HepG2 (cell line): ENCODE data around the gene GUCY1A2. TPM values are rescaled to one million over a fixed set of nuclear protein-coding genes. Genes with fewer than 3 reads are reported as not detected.

Source experiments
- ATAC-seq: fragments of 200-7000 bp; cut with Tn5 transposase; 3 replicates; pipeline ENCODE4 v1.9.1; 2020; ENCODE audit warnings: mild to moderate bottlenecking, moderate library complexity
- BruUV-seq: library from RNA; stranded (reverse); fragments of 400-500 nt; replicated peaks from 2 replicates; lab custom pipeline; 2021; lab: Mats Ljungman, UMichigan
- CTCF ChIA-PET: fragments of 300-600 bp; formaldehyde crosslinking; extraction: SDS; loops from one replicate; lab custom pipeline; 2021; ENCODE audit warnings: low total read pairs, inconsistent platforms, low intra/inter-chr PET ratio; lab: Yijun Ruan, JAX
- POLR2A ChIA-PET: fragments of 350-600 bp; sonication (Branson Sonifier 250); formaldehyde crosslinking; loops from one replicate; lab custom pipeline; 2020; ENCODE audit warnings: antibody characterized with exemption, inconsistent platforms; lab: Yijun Ruan, JAX
- DNase-seq: peaks from one replicate; pipeline ENCODE4 v3.0.0-alpha.2; 2015; ENCODE audit warnings: low spot score
- FAIRE-seq: peaks from 3 replicates; lab custom pipeline; 2011; peaks lifted over from hg19 to GRCh38; lab: Jason Lieb, UNC
- H2AFZ ChIP-seq: one replicate; pipeline ENCODE4 v1.6.1; 2011; ENCODE audit warnings: low read length, inconsistent platforms
- H3K27ac ChIP-seq: fragments of 300-600 bp; 3 replicates; pipeline ENCODE4 v1.8.0; 2011; ENCODE audit warnings: mixed run types, mild to moderate bottlenecking, mixed read lengths, low read length, inconsistent platforms; ENCODE audit not compliant: insufficient read depth; ENCODE audit errors: extremely low read length
- H3K27me3 ChIP-seq, 2 experiments: fragments of 200-600 bp in 1 of 2; 2 replicates in 1 of 2; 3 replicates in 1 of 2; pipeline versions ENCODE4 v1.6.0 to v1.8.0; 2011; ENCODE audit warnings: low read length in 2 of 2, mild to moderate bottlenecking in 2 of 2, moderate library complexity in 2 of 2, inconsistent platforms in 1 of 2; ENCODE audit not compliant: insufficient read depth in 2 of 2, control insufficient read depth in 1 of 2
- H3K36me3 ChIP-seq, 2 experiments: fragments of 200-600 bp in 1 of 2; replicated peaks in 1 of 2; 2 replicates in 1 of 2; 3 replicates in 1 of 2; pipeline versions ENCODE4 v1.5.1 to v1.8.0; 2011; ENCODE audit warnings: low read length in 2 of 2, inconsistent platforms in 1 of 2; ENCODE audit not compliant: insufficient read depth in 2 of 2, control insufficient read depth in 1 of 2
- H3K4me1 ChIP-seq: 2 replicates; pipeline ENCODE4 v1.5.1; 2012; ENCODE audit warnings: low read length, inconsistent platforms; ENCODE audit not compliant: insufficient read depth
- H3K4me2 ChIP-seq: 2 replicates; pipeline ENCODE4 v1.6.0; 2011; ENCODE audit warnings: low read depth, low read length, inconsistent platforms
- H3K4me3 ChIP-seq, 3 experiments: fragments of 200-600 bp in 1 of 3; sonication (generic), shearing (Covaris generic) in 1 of 3; replicated peaks in 1 of 3; 2 replicates each; pipeline ENCODE4 v1.5.1; 2011 to 2016; ENCODE audit warnings: low read length in 3 of 3, inconsistent platforms in 2 of 3, low read depth in 2 of 3, mild to moderate bottlenecking in 2 of 3, control low read depth in 1 of 3, mixed read lengths in 1 of 3; ENCODE audit not compliant: insufficient read depth in 1 of 3
- H3K79me2 ChIP-seq: one replicate; pipeline ENCODE4 v1.6.1; 2011; ENCODE audit warnings: low read length, inconsistent platforms; ENCODE audit not compliant: insufficient read depth
- H3K9ac ChIP-seq: 2 replicates; pipeline ENCODE4 v1.6.0; 2011; ENCODE audit warnings: mild to moderate bottlenecking, low read depth, low read length, inconsistent platforms; ENCODE audit not compliant: insufficient read depth
- H3K9me3 ChIP-seq: 2 replicates; pipeline ENCODE4 v1.5.1; 2012; ENCODE audit warnings: mild to moderate bottlenecking, low read length
- H4K20me1 ChIP-seq: 2 replicates; pipeline ENCODE4 v1.6.0; 2011; ENCODE audit warnings: inconsistent platforms, mild to moderate bottlenecking, low read length, moderate library complexity; ENCODE audit not compliant: insufficient read depth
- EEA1 ChIP-seq: sonication (generic); formaldehyde crosslinking; IDR thresholded peaks from 2 replicates; pipeline ENCODE4 v1.5.1; 2020; ENCODE audit warnings: mild to moderate bottlenecking, missing genetic modification reagents, borderline replicate concordance
- JUNB ChIP-seq: sonication (generic); formaldehyde crosslinking; IDR thresholded peaks from 2 replicates; pipeline ENCODE4 v1.8.0; 2022; ENCODE audit warnings: missing genetic modification reagents, mild to moderate bottlenecking, borderline replicate concordance
- NFE2L1 ChIP-seq: sonication (generic); formaldehyde crosslinking; IDR thresholded peaks from 2 replicates; pipeline ENCODE4 v1.4.0; 2020; ENCODE audit warnings: missing genetic modification reagents, mild to moderate bottlenecking, borderline replicate concordance
- RERE ChIP-seq: IDR thresholded peaks from 2 replicates; pipeline ENCODE4 v1.6.1; 2016; ENCODE audit warnings: low read depth, missing genetic modification reagents, missing compliant biosample characterization
- SKI ChIP-seq: fragments of 450-650 bp; IDR thresholded peaks from one replicate; pipeline ENCODE4 v1.6.1; 2018; ENCODE audit warnings: mild to moderate bottlenecking; ENCODE audit not compliant: partially characterized antibody
- ZBTB43 ChIP-seq: sonication (generic); formaldehyde crosslinking; conservative IDR thresholded peaks from 2 replicates; pipeline ENCODE4 v1.4.0; 2020; ENCODE audit warnings: missing genetic modification reagents
- ZC3H4 ChIP-seq: sonication (generic); formaldehyde crosslinking; IDR thresholded peaks from 2 replicates; pipeline ENCODE4 v1.4.0; 2020; ENCODE audit warnings: missing genetic modification reagents, borderline replicate concordance
- ZMAT3 ChIP-seq: sonication (generic); formaldehyde crosslinking; conservative IDR thresholded peaks from 2 replicates; pipeline ENCODE4 v1.7.0; 2021; ENCODE audit warnings: missing genetic modification reagents
- ZNF572 ChIP-seq: sonication (generic); formaldehyde crosslinking; IDR thresholded peaks from 2 replicates; pipeline ENCODE4 v1.5.1; 2020; ENCODE audit warnings: mild to moderate bottlenecking, missing genetic modification reagents
- WGBS: methylation state at CpG from one replicate; pipeline ENCODE4 v1.1.6; 2017; ENCODE audit warnings: low lambda C conversion rate; 5-methylcytosine and 5-hydroxymethylcytosine counted together
- in situ Hi-C: cut with HindIII; loops from 2 replicates; pipeline ENCODE4 v1.10.0; 2017; ENCODE audit warnings: low pct_unique_long_range_greater_than_20kb; ENCODE audit not compliant: extremely low pct_ligation_motif_present
- intact Hi-C: fragments of 100-400 bp; cut with micrococcal nuclease; formaldehyde crosslinking; loops from one replicate; pipeline ENCODE4 v1.10.0; 2022; ENCODE audit not compliant: unreplicated experiment
- polyA plus RNA-seq, 8 experiments: library from polyadenylated mRNA; depleted of rRNA in 3 of 8; stranded (reverse) in 7 of 8; unstranded in 1 of 8; fragments of >200 nt; fragmentation: Illumina TruSeq in 4 of 8; extraction: Trizol in 4 of 8; gene quantifications; 2 replicates each; pipeline versions ENCODE4 v1.2.1 to v1.2.3, GENCODE V29; 2011 to 2016; ENCODE audit warnings: low read depth in 4 of 8, missing spikeins in 1 of 8, mixed read lengths in 1 of 8; ENCODE audit not compliant: insufficient read depth in 1 of 8
- total RNA-seq, 5 experiments: library from RNA; depleted of rRNA; stranded (reverse); fragments of >200 nt; fragmentation: Illumina TruSeq; extraction: Trizol; gene quantifications; 2 replicates each; pipeline ENCODE4 v1.2.3, GENCODE V29; 2016; ENCODE audit warnings: low read depth in 1 of 5
- TF ChIP-seq, protein P1 (sequence below): sonication (generic); formaldehyde crosslinking; IDR thresholded peaks from 2 replicates; pipeline ENCODE4 v1.5.0; 2020; ENCODE audit warnings: mild to moderate bottlenecking, missing genetic modification reagents

The GUCY1A2 gene
- total and polyA plus RNA-seq, 2 of the 13 experiments (the other 11 are each of a cell fraction or from before 2014, with no cell fraction given) = 0.01 to 0.07 TPM

DNA sequence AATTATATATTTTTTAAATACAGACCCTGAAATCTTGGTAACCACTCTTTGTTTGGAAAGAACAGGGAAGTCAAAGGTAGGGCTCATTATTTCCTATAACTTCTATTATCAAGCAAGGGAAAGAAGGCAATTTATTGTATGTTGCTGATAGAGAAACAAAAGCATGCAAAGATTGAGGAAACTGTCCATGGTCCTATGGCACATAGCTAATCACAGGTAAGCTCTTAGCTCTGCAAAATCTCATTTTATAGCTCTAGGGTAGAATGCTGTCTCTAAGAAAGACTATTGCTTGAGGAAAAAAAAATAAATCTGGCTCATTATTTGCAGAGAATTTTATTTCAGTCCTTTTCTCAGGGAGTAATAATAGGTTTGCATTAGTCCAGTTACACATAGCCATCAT, 7.4 kb upstream of the GUCY1A2 start:
- in situ Hi-C loops = no loop called here
- DNase-seq = no peak
- H3K36me3 ChIP-seq = no peaks in the 10 kb centered on the region
- H3K4me3 ChIP-seq = no peak overlapping the region
- no peak overlapping the region for H3K9ac ChIP-seq
- no peak overlapping the region for H2AFZ ChIP-seq
- no peaks in the 10 kb centered on the region for H4K20me1 ChIP-seq
- TF ChIP-seq ZC3H4 (CRISPR knock-in tag) (no peak), JUNB (no peak), ZMAT3 (CRISPR knock-in tag) (no peak), EEA1 (CRISPR knock-in tag) (no peak), NFE2L1 (CRISPR knock-in tag) (no peak), ZBTB43 (CRISPR knock-in tag) (no peak)
- CTCF ChIA-PET = no interaction called here
- no peak for FAIRE-seq
- H3K9me3 ChIP-seq = no peaks in the 10 kb centered on the region
- BruUV-seq = no TSS peak
- no peak for ATAC-seq
- H3K27me3 ChIP-seq = no peaks in the 10 kb centered on the region
- H3K4me2 ChIP-seq = no peak overlapping the region
- H3K79me2 ChIP-seq = no peaks in the 10 kb centered on the region
- POLR2A ChIA-PET = no interaction called here
- intact Hi-C loops = no loop called here
- H3K4me1 ChIP-seq = no peaks in the 10 kb centered on the region
- H3K27ac ChIP-seq = no peak overlapping the region

DNA sequence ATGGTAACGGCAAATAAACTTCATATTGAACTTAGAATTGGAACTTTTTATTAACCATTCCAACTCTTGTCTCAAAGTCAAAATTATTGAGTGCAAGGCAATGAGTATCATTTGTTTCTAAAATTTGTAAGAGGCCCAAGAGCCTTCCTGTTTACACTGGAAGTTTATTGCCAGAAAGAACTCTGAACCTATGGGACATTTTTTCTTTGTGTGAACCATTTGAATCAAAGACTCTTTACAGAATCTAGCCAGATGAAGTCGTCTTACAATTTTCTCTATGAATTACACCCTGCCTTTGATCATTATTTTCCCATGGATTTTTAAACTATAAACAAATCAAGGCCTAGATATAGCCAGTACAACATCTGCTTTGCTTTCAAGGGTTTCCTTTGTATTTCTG, 2.3 kb upstream of the GUCY1A2 start:
- no TSS peak for BruUV-seq
- Histone ChIP-seq H3K27me3 (peaks cover 4 to 22% of the 10 kb centered on the region in 2 experiments; a peak in 4 of 5 replicates), H3K79me2 (no peaks in the 10 kb centered on the region), H3K36me3 (no peaks in the 10 kb centered on the region), H3K9ac (no peak overlapping the region), H3K9me3 (no peaks in the 10 kb centered on the region), H3K4me3 (no peak overlapping the region), H3K4me1 (peaks cover 13% of the 10 kb centered on the region), H4K20me1 (no peaks in the 10 kb centered on the region; the same call in 1 of the 2 replicates), H3K27ac (no peak overlapping the region), H3K4me2 (no peak overlapping the region), H2AFZ (no peak overlapping the region)
- WGBS = 33% methylated on average over 2 of the region's 2 CpGs
- in situ Hi-C loops (no loop called here), intact Hi-C loops (no loop called here)
- ChIA-PET POLR2A (no interaction called here), CTCF (no interaction called here)
- DNase-seq = no peak
- no peak for FAIRE-seq
- ATAC-seq = no peak
- TF ChIP-seq RERE (no peak), SKI (no peak), ZNF572 (no peak)
- TF ChIP-seq, protein P1, sequence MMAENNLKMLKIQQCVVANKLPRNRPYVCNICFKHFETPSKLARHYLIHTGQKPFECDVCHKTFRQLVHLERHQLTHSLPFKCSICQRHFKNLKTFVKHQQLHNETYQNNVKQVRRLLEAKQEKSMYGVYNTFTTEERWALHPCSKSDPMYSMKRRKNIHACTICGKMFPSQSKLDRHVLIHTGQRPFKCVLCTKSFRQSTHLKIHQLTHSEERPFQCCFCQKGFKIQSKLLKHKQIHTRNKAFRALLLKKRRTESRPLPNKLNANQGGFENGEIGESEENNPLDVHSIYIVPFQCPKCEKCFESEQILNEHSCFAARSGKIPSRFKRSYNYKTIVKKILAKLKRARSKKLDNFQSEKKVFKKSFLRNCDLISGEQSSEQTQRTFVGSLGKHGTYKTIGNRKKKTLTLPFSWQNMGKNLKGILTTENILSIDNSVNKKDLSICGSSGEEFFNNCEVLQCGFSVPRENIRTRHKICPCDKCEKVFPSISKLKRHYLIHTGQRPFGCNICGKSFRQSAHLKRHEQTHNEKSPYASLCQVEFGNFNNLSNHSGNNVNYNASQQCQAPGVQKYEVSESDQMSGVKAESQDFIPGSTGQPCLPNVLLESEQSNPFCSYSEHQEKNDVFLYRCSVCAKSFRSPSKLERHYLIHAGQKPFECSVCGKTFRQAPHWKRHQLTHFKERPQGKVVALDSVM = no peak
